Measurements from ENCODE around the gene TMED4. TPM values are rescaled to one million over a fixed set of nuclear protein-coding genes. Genes with fewer than 3 reads are reported as not detected.
A peak's percentile ranks its signal among the peaks of the same experiment; 100 is the strongest.

Gene TMED4
- total and polyA plus RNA-seq, 8 donors = 32.3 to 55.9 (median 47.0) TPM

DNA sequence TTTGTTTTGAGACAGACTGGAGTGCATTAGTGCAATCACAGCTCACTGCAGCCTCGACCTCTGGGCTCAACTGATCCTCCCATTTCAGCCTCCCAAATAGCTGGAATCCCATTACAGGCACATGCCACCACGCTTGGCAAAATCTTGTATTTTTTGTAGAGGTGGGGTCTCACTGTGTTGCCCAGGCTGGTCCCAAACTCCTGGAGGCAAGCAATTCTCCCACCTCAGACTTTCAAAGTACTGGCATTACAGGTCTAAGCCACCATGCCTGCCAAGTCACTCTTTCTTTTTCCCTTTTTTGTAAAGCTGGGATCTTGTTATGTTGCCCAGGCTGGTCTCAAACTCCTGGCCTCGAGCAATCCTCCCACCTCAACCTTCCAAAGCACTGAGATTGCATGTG is 32.6 kb downstream of the TMED4 start:
- DNase-seq = no peak
- no peaks in the 10 kb centered on the region for H3K4me1 ChIP-seq
- TF ChIP-seq, protein P1, sequence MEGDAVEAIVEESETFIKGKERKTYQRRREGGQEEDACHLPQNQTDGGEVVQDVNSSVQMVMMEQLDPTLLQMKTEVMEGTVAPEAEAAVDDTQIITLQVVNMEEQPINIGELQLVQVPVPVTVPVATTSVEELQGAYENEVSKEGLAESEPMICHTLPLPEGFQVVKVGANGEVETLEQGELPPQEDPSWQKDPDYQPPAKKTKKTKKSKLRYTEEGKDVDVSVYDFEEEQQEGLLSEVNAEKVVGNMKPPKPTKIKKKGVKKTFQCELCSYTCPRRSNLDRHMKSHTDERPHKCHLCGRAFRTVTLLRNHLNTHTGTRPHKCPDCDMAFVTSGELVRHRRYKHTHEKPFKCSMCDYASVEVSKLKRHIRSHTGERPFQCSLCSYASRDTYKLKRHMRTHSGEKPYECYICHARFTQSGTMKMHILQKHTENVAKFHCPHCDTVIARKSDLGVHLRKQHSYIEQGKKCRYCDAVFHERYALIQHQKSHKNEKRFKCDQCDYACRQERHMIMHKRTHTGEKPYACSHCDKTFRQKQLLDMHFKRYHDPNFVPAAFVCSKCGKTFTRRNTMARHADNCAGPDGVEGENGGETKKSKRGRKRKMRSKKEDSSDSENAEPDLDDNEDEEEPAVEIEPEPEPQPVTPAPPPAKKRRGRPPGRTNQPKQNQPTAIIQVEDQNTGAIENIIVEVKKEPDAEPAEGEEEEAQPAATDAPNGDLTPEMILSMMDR (IDR thresholded peaks at IDR 0.05) = no peak
- no peak overlapping the region for H3K4me3 ChIP-seq
- no peak for FAIRE-seq
- H3K27me3 ChIP-seq = no peaks in the 10 kb centered on the region
- 74 to 82% methylated on average over 3 of the region's 3 CpGs for WGBS, 2 donors
- no peaks in the 10 kb centered on the region for H3K36me3 ChIP-seq
- no peak overlapping the region for H3K27ac ChIP-seq
- no peaks in the 10 kb centered on the region for H3K9me3 ChIP-seq
- intact Hi-C loops (cut with DNase I) = no loop called here
- no peak for ATAC-seq

DNA sequence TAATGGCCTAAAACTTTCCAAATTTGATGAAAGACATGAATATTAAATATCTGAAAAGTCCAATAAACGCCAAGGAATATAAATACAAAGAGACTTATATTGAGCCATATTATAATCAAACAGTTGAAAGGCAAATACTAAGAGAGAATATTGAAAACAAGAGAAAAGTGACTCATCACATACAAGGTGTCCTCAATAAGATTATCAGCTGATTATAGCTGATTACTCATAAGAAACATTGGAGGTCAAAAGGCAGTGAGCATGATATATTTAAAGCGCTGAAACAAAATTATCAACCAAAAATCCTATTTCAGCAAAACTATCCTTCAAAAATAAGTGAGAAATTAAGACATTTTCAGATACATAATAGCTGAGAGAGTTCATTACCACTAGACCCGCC is 33.1 kb downstream of the TMED4 start:
- Histone ChIP-seq H3K27me3 (no peaks in the 10 kb centered on the region), H3K36me3 (no peaks in the 10 kb centered on the region), H3K27ac (no peak overlapping the region), H3K4me1 (no peaks in the 10 kb centered on the region), H3K4me3 (no peak overlapping the region), H3K9me3 (no peaks in the 10 kb centered on the region)
- intact Hi-C loops (cut with DNase I) = no loop called here
- no peak for ATAC-seq
- TF ChIP-seq, protein P1 (IDR thresholded peaks at IDR 0.05) = no peak
- 78 to 95% methylated on average over 3 of the region's 3 CpGs for WGBS, 2 donors
- DNase-seq = no peak
- FAIRE-seq = no peak

DNA sequence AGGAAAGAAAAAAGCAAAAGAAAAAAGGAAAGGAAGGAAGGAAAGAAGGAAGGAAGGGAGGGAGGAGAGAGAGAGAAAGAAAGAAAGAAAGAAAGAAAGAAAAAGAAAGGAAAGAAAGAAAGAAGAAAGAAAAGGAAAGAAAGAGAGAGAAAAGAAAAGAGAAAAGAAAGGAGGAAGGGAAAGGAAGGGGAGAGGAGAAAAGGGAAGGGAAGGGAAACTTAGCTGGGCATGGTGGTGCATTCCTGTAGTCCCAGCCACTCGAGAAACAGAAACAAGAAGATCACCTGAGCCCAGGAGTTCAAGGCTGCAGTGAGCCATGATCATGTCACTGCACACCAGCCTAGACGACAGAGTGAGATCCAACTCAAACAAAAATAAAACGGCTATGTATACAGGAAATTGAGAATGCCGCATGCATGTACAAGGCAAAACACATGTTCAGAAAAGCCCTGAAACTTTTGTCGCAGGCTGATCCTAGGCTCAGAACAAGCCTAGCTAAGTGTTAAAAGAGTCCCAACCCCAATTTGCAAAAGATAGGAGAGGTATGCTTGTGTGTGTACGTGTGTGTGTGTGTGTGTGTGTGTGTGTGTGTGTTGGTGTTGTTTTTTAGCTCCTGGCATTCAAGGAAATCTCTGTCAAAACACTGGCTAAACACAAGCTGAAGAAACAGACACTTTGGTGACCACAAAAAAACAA is 34.3 kb downstream of the TMED4 start:
- no peaks in the 10 kb centered on the region for H3K36me3 ChIP-seq
- H3K27ac ChIP-seq = no peak overlapping the region
- FAIRE-seq = no peak
- H3K9me3 ChIP-seq = no peaks in the 10 kb centered on the region
- 17 to 20% methylated on average over 6 of the region's 6 CpGs for WGBS, 2 donors
- no peaks in the 10 kb centered on the region for H3K27me3 ChIP-seq
- intact Hi-C loops (cut with DNase I) = no loop called here
- H3K4me1 ChIP-seq = no peaks in the 10 kb centered on the region
- DNase-seq = no peak
- peak in 2 of 4 donors; percentile 51 to 57 for ATAC-seq
- TF ChIP-seq, protein P1 (IDR thresholded peaks at IDR 0.05) = no peak
- no peak overlapping the region for H3K4me3 ChIP-seq

DNA sequence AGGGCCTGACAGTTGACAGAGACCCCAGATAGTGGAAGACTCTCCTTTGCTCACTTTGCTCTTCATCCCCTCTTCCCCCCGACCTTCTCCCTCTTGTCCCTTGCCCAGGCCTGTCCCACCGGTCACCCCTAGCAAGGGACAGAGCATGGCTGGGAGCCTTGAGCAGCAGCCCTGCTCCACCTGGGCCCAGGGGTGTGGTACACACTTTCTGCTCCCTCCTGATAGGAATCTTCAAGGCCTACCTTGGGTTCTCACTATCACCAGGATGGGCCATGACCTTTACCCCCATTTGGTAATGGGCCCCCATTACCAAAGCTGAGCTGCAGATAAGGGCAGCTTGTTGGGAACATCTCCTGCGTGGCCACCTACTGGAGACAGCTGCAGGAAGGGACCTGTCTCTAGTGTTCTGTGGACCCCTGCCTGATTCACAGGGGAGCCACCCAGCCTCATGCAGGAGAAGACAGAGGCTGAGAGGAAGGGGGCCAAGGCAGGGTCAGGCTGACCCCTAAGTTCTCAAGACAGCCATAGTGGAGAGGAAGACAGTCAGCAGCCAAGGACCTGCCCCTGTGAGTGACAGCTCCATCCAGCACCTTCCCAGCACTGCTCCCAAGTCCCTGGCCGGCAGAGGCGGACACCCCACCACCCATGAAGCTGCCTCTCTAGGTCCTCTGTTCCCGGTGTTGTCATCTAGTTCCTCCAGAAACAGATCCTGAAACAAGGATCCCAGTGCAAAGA is 40.0 kb downstream of the TMED4 start:
- Histone ChIP-seq H3K4me1 (no peaks in the 10 kb centered on the region), H3K4me3 (no peak overlapping the region), H3K36me3 (no peaks in the 10 kb centered on the region), H3K9me3 (no peaks in the 10 kb centered on the region), H3K27ac (no peak overlapping the region), H3K27me3 (no peaks in the 10 kb centered on the region)
- FAIRE-seq = no peak
- peak in 1 of 4 donors; percentile 5 for ATAC-seq
- intact Hi-C loops (cut with DNase I) = no loop called here
- WGBS, 2 donors = 83 to 92% methylated on average over 6 of the region's 6 CpGs
- no peak for DNase-seq
- TF ChIP-seq, protein P1 (IDR thresholded peaks at IDR 0.05) = no peak

Data from pancreas (tissue), 10 donors.